H1 (cell line): ENCODE results near the gene CUX1. TPM values are rescaled to one million over a fixed set of nuclear protein-coding genes. Genes with fewer than 3 reads are reported as not detected.

Experiments used
- CTCF ChIA-PET: fragments of 300-600 bp; sonication (Branson Sonifier 250); formaldehyde crosslinking; loops from one replicate; lab custom pipeline; 2021; ENCODE audit not compliant: partially characterized antibody; lab: Charles Lee
- POLR2A ChIA-PET: fragments of 300-600 bp; sonication (Branson Sonifier 250); formaldehyde crosslinking; loops from one replicate; lab custom pipeline; 2021; ENCODE audit warnings: inconsistent platforms; ENCODE audit not compliant: partially characterized antibody; lab: Charles Lee
- DNase-seq, 2 experiments: peaks; one replicate each; pipeline versions ENCODE4 v3.0.0 to v3.0.0-alpha.2; 2010 to 2022; ENCODE audit warnings: low spot score in 2 of 2, low read depth in 1 of 2, mixed read lengths in 1 of 2
- FAIRE-seq: peaks from 2 replicates; lab custom pipeline; 2011; peaks lifted over from hg19 to GRCh38; lab: Jason Lieb, UNC
- H2AFZ ChIP-seq: 2 replicates; pipeline ENCODE4 v1.8.1; 2012; ENCODE audit warnings: low read length, inconsistent platforms
- H2AK5ac ChIP-seq: 2 replicates; pipeline ENCODE4 v1.6.1; 2013; ENCODE audit warnings: low read depth, low read length
- H2BK120ac ChIP-seq: replicated peaks from 2 replicates; pipeline ENCODE3; 2013; ENCODE audit warnings: low read depth, low read length, inconsistent platforms
- H2BK12ac ChIP-seq: 2 replicates; pipeline ENCODE4 v1.6.1; 2013; ENCODE audit warnings: low read depth, low read length
- H2BK15ac ChIP-seq: 2 replicates; pipeline ENCODE4 v1.6.1; 2013; ENCODE audit warnings: low read length
- H2BK20ac ChIP-seq: 2 replicates; pipeline ENCODE4 v1.6.1; 2013; ENCODE audit warnings: low read length
- H2BK5ac ChIP-seq: 2 replicates; pipeline ENCODE4 v1.6.1; 2013; ENCODE audit warnings: low read depth, low read length
- H3K14ac ChIP-seq: 2 replicates; pipeline ENCODE4 v1.6.1; 2013; ENCODE audit warnings: inconsistent platforms; ENCODE audit not compliant: insufficient read length
- H3K18ac ChIP-seq: 2 replicates; pipeline ENCODE4 v1.6.1; 2013; ENCODE audit warnings: low read length; ENCODE audit errors: extremely low read depth
- H3K23ac ChIP-seq: 2 replicates; pipeline ENCODE4 v1.6.1; 2013; ENCODE audit warnings: inconsistent platforms; ENCODE audit not compliant: insufficient read length
- H3K23me2 ChIP-seq: 2 replicates; pipeline ENCODE4 v1.6.1; 2013; ENCODE audit warnings: low read depth, low read length
- H3K27ac ChIP-seq: 2 replicates; pipeline ENCODE4 v1.6.1; 2011; ENCODE audit warnings: low read depth, low read length, inconsistent platforms
- H3K27me3 ChIP-seq, 4 experiments: replicated peaks in 1 of 4; 1 replicate in 1 of 4; 2 replicates in 3 of 4; pipeline versions ENCODE4 v1.6.1 to v1.8.1; 2011 to 2013; ENCODE audit warnings: low read length in 3 of 4, mild to moderate bottlenecking in 3 of 4, inconsistent platforms in 2 of 4, mixed read lengths in 2 of 4, moderate library complexity in 1 of 4; ENCODE audit not compliant: control insufficient read depth in 3 of 4, insufficient read depth in 3 of 4; ENCODE audit errors: extremely low read depth in 1 of 4
- H3K36me3 ChIP-seq, 4 experiments: 2 replicates each; pipeline versions ENCODE4 v1.6.1 to v1.8.1; 2011 to 2013; ENCODE audit warnings: mild to moderate bottlenecking in 4 of 4, low read length in 3 of 4, moderate library complexity in 2 of 4, control low read depth in 1 of 4, inconsistent platforms in 1 of 4; ENCODE audit not compliant: insufficient read depth in 4 of 4, control insufficient read depth in 2 of 4
- H3K4ac ChIP-seq: replicated peaks from 2 replicates; pipeline ENCODE3; 2013; ENCODE audit warnings: low read length, low read depth, mixed read lengths, inconsistent platforms; ENCODE audit not compliant: insufficient read length
- H3K4me1 ChIP-seq, 4 experiments: replicated peaks in 1 of 4; 1 replicate in 1 of 4; 2 replicates in 3 of 4; pipeline versions ENCODE4 v1.6.1 to v1.8.1; 2011 to 2013; ENCODE audit warnings: low read length in 3 of 4, inconsistent platforms in 2 of 4, mixed read lengths in 1 of 4; ENCODE audit not compliant: insufficient read depth in 4 of 4, control insufficient read depth in 3 of 4
- H3K4me2 ChIP-seq, 2 experiments: 2 replicates each; pipeline versions ENCODE4 v1.6.1 to v1.8.1; 2011 to 2013; ENCODE audit warnings: low read depth in 2 of 2, low read length in 2 of 2, control low read depth in 1 of 2, inconsistent platforms in 1 of 2, mild to moderate bottlenecking in 1 of 2; ENCODE audit not compliant: insufficient read depth in 1 of 2
- H3K4me3 ChIP-seq, 4 experiments: fragments of 200-600, 300-600 bp in 1 of 4; sonication (generic), shearing (Covaris generic), sonication (Bioruptor Twin) in 1 of 4; 2 replicates each; pipeline versions ENCODE4 v1.5.1 to v1.8.1; 2011 to 2016; ENCODE audit warnings: low read length in 4 of 4, low read depth in 3 of 4, control low read depth in 2 of 4, inconsistent platforms in 2 of 4, mild to moderate bottlenecking in 2 of 4, mixed read lengths in 1 of 4, moderate library complexity in 1 of 4; ENCODE audit not compliant: insufficient read depth in 2 of 4; ENCODE audit errors: extremely low read depth in 1 of 4
- H3K56ac ChIP-seq: replicated peaks from 2 replicates; pipeline ENCODE3; 2013; ENCODE audit warnings: low read depth, mild to moderate bottlenecking, mixed read lengths, low read length, inconsistent platforms; ENCODE audit not compliant: insufficient read length
- H3K79me1 ChIP-seq: 2 replicates; pipeline ENCODE4 v1.6.1; 2013; ENCODE audit warnings: low read depth, low read length, control low read depth
- H3K79me2 ChIP-seq, 2 experiments: 2 replicates each; pipeline versions ENCODE4 v1.6.1 to v1.8.1; 2012 to 2013; ENCODE audit warnings: low read length in 2 of 2, mild to moderate bottlenecking in 2 of 2, inconsistent platforms in 1 of 2; ENCODE audit not compliant: insufficient read depth in 2 of 2, control insufficient read depth in 1 of 2
- H3K9ac ChIP-seq, 4 experiments: replicated peaks in 1 of 4; 1 replicate in 1 of 4; 2 replicates in 3 of 4; pipeline versions ENCODE4 v1.6.1 to v1.8.1; 2011 to 2013; ENCODE audit warnings: low read depth in 3 of 4, low read length in 3 of 4, control low read depth in 2 of 4, mild to moderate bottlenecking in 2 of 4, moderate library complexity in 2 of 4, inconsistent platforms in 1 of 4; ENCODE audit errors: extremely low read depth in 1 of 4
- H3K9me3 ChIP-seq, 2 experiments: 2 replicates each; pipeline versions ENCODE4 v1.6.1 to v1.8.1; 2012 to 2013; ENCODE audit warnings: mild to moderate bottlenecking in 2 of 2, moderate library complexity in 2 of 2, control low read depth in 1 of 2, inconsistent platforms in 1 of 2, low read depth in 1 of 2, low read length in 1 of 2, mixed read lengths in 1 of 2; ENCODE audit not compliant: insufficient read depth in 2 of 2
- H4K20me1 ChIP-seq, 2 experiments: replicated peaks in 1 of 2; 2 replicates each; pipeline versions ENCODE3 to v1.8.1; 2011 to 2013; ENCODE audit warnings: inconsistent platforms in 2 of 2, low read length in 2 of 2, mild to moderate bottlenecking in 1 of 2; ENCODE audit not compliant: insufficient read depth in 2 of 2, control insufficient read depth in 1 of 2
- H4K5ac ChIP-seq: 2 replicates; pipeline ENCODE4 v1.6.1; 2013; ENCODE audit warnings: low read length, low read depth, mixed read lengths, inconsistent platforms; ENCODE audit not compliant: insufficient read length
- H4K8ac ChIP-seq: 2 replicates; pipeline ENCODE4 v1.8.0; 2013; ENCODE audit warnings: mild to moderate bottlenecking, moderate library complexity, low read length, inconsistent platforms; ENCODE audit not compliant: insufficient read depth; ENCODE audit errors: extremely low read depth
- H4K91ac ChIP-seq: replicated peaks from 2 replicates; pipeline ENCODE3; 2013; ENCODE audit warnings: low read length, mixed read lengths, inconsistent platforms; ENCODE audit not compliant: insufficient read length
- CBX8 ChIP-seq: fragments of 300-800, 300-1000 bp; sonication (generic); IDR thresholded peaks from 2 replicates; pipeline ENCODE4 v1.7.1; 2016; ENCODE audit warnings: low read depth, low read length, borderline replicate concordance
- CHD1 ChIP-seq: IDR thresholded peaks from 2 replicates; pipeline ENCODE4 v1.6.1; 2012; ENCODE audit warnings: low read depth, low read length, improper control_type of control experiment
- CHD2 ChIP-seq: IDR thresholded peaks from 2 replicates; pipeline ENCODE4 v1.6.1; 2012; ENCODE audit warnings: low read length, improper control_type of control experiment
- KDM5A ChIP-seq: fragments of 200-600 bp; IDR thresholded peaks from 2 replicates; pipeline ENCODE4 v1.7.1; 2012; ENCODE audit warnings: mild to moderate bottlenecking, low read length, inconsistent platforms, mixed read lengths
- RFX5 ChIP-seq: IDR thresholded peaks from 2 replicates; pipeline ENCODE4 v1.6.1; 2011; ENCODE audit warnings: low read depth, low read length, improper control_type of control experiment, borderline replicate concordance
- TAF1 ChIP-seq: IDR thresholded peaks from 2 replicates; pipeline ENCODE4 v1.6.1; 2011; ENCODE audit warnings: mild to moderate bottlenecking, low read depth, low read length
- TAF7 ChIP-seq: optimal IDR thresholded peaks from 2 replicates; pipeline ENCODE3; 2011; ENCODE audit warnings: low read depth, mild to moderate bottlenecking, inconsistent platforms, low read length, moderate library complexity, borderline replicate concordance
- YY1 ChIP-seq: IDR thresholded peaks from 2 replicates; pipeline ENCODE4 v1.6.1; 2011; ENCODE audit warnings: low read depth, mild to moderate bottlenecking, low read length
- WGBS, 2 experiments: shearing (Covaris generic) in 1 of 2; methylation state at CpG; one replicate each; pipeline versions ENCODE4 v1.1.6 to v1.1.7; 2013 to 2015; ENCODE audit warnings: low lambda C conversion rate in 2 of 2, mixed read lengths in 2 of 2, inconsistent platforms in 1 of 2, low coverage in 1 of 2, missing lambda C conversion rate in 1 of 2; ENCODE audit not compliant: insufficient replicate concordance in 2 of 2, insufficient coverage in 1 of 2, insufficient read length in 1 of 2; ENCODE audit errors: extremely low coverage in 1 of 2, missing lambda C conversion rate in 1 of 2; 5-methylcytosine and 5-hydroxymethylcytosine counted together
- polyA plus RNA-seq, 7 experiments: library from polyadenylated mRNA; depleted of rRNA in 3 of 7; stranded (reverse) in 5 of 7; unstranded in 2 of 7; fragments of >200 nt in 5 of 7; fragments of 200-250 nt in 2 of 7; gene quantifications; 1 replicate in 5 of 7; 2 replicates in 1 of 7; 4 replicates in 1 of 7; pipeline versions ENCODE4 v1.2.1 to v1.2.3, GENCODE V29; 2011 to 2013; ENCODE audit warnings: missing spikeins in 2 of 7, mixed read lengths in 2 of 7
- total RNA-seq: library from RNA; stranded (reverse); fragmentation: NEBNext Ultra II Directional; extraction: Animal tissue kit (Norgen Biotek cat#: 25700); gene quantifications from 2 replicates; pipeline ENCODE4 v1.2.1, GENCODE V29; 2021
- TF ChIP-seq, protein P1 (sequence below): IDR thresholded peaks from 2 replicates; pipeline ENCODE4 v1.6.1; 2012; ENCODE audit warnings: low read length, inconsistent platforms

The CUX1 gene
- total and polyA plus RNA-seq, 2 of the 8 experiments (the other 6 are each of a cell fraction or from before 2014, with no cell fraction given): 21.6 to 65.9 TPM

DNA sequence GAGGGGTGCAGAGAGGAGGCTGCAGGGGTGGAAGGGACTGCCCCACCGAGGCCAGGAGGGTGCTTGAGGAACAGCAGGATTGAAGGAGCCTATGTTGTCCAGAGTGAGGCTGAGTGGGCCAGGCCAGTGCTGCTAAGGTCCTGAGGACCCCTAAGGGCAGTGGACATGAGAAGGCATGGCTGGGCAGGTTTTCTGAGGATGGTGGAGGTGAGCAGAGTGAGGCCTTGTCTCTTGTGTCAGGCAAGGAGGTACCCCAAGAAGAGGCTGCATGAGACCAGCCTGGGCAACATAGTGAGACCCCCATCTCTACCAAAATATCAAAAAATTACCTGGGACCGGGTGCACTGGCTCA, 474.5 kb downstream of the CUX1 start:
- Histone ChIP-seq H2BK12ac (no peak overlapping the region), H4K20me1 (peaks cover 10 to 37% of the 10 kb centered on the region in 2 experiments), H2BK15ac (no peak overlapping the region), H3K27me3 (peaks cover 0 to 2% (median 0%) of the 10 kb centered on the region in 4 experiments; a peak in 3 of 7 replicates), H2BK120ac (no peak overlapping the region), H3K79me2 (0 out of 4 replicates have a peak, but pooled peaks cover 0 to 2% of the 10 kb centered on the region in 2 experiments), H2BK20ac (no peak overlapping the region), H3K4me2 (no peak overlapping the region), H4K5ac (no peak overlapping the region), H3K9ac (no peak overlapping the region), H3K23me2 (peaks cover 10% of the 10 kb centered on the region; the same call in 1 of the 2 replicates), H3K4ac (no peak overlapping the region), H3K36me3 (no peaks in the 10 kb centered on the region), H2AFZ (no peak overlapping the region), H3K14ac (no peak overlapping the region), H4K91ac (no peak overlapping the region), H3K18ac (no peak overlapping the region), H3K56ac (no peak overlapping the region), H3K4me1 (peaks cover 0 to 28% (median 9%) of the 10 kb centered on the region in 4 experiments; a peak in 6 of 7 replicates), H3K23ac (no peak overlapping the region), H2BK5ac (no peak overlapping the region), H3K9me3 (no peaks in the 10 kb centered on the region), H2AK5ac (no peak overlapping the region), H4K8ac (no peak overlapping the region; the same call in 1 of the 2 replicates), H3K4me3 (no peak overlapping the region), H3K27ac (no peak overlapping the region), H3K79me1 (peaks cover 5% of the 10 kb centered on the region)
- 84% methylated on average over 2 of the region's 2 CpGs; no CpG with 5 or more reads in 1 of the 2 experiments for WGBS, 2 experiments
- FAIRE-seq (no peak), DNase-seq (no peak)
- ChIA-PET CTCF (interaction anchor here (0.8 to 4.4 kb wide), 6 partner anchors 10 to 97 kb away, joined by 3 to 29 read pairs (median 3); no protein-coding TSS in a partner anchor), POLR2A (interaction anchor here (1.0 to 1.1 kb wide), 2 partner anchors 105 to 172 kb away, joined by 3 to 4 read pairs; partner anchors contain the start of gene PRKRIP1)
- TF ChIP-seq, protein P1, sequence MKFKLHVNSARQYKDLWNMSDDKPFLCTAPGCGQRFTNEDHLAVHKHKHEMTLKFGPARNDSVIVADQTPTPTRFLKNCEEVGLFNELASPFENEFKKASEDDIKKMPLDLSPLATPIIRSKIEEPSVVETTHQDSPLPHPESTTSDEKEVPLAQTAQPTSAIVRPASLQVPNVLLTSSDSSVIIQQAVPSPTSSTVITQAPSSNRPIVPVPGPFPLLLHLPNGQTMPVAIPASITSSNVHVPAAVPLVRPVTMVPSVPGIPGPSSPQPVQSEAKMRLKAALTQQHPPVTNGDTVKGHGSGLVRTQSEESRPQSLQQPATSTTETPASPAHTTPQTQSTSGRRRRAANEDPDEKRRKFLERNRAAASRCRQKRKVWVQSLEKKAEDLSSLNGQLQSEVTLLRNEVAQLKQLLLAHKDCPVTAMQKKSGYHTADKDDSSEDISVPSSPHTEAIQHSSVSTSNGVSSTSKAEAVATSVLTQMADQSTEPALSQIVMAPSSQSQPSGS: no peak
- no peak for TF ChIP-seq TAF1
- TF ChIP-seq TAF7: no peak
- no peak for TF ChIP-seq KDM5A
- no peak for TF ChIP-seq CHD2
- no peak for TF ChIP-seq CBX8
- TF ChIP-seq RFX5: no peak
- no peak for TF ChIP-seq CHD1
- no peak for TF ChIP-seq YY1
